HEK293 (cell line): Measurements from ENCODE around the gene TMEM270.

Experiments
- CTCF ChIA-PET: fragments of 350-600 bp; formaldehyde crosslinking; extraction: SDS; loops from one replicate; lab custom pipeline; 2021; ENCODE audit warnings: antibody characterized with exemption; lab: Yijun Ruan, JAX
- POLR2A ChIA-PET: fragments of 300-600 bp; formaldehyde crosslinking; extraction: SDS; loops from one replicate; lab custom pipeline; 2020; ENCODE audit warnings: antibody characterized with exemption, inconsistent platforms; lab: Yijun Ruan, JAX
- H3K27ac ChIP-seq: fragments of 200-500 bp; sonication (Bioruptor generic); 2 replicates; pipeline ENCODE4 v1.5.1; 2014; ENCODE audit warnings: low read depth, low read length, control low read depth, inconsistent platforms; ENCODE audit errors: extremely low read depth
- H3K36me3 ChIP-seq, 2 experiments: fragments of 200-500 bp in 1 of 2; sonication (Bioruptor generic) in 1 of 2; 1 replicate in 1 of 2; 2 replicates in 1 of 2; pipeline ENCODE4 v1.5.1; 2014 to 2017; ENCODE audit warnings: inconsistent platforms in 2 of 2, low read length in 2 of 2; ENCODE audit not compliant: control insufficient read depth in 2 of 2, insufficient read depth in 1 of 2
- H3K4me1 ChIP-seq: fragments of 200-500 bp; sonication (Bioruptor generic); 2 replicates; pipeline ENCODE4 v1.5.1; 2014; ENCODE audit warnings: mild to moderate bottlenecking, low read length, inconsistent platforms; ENCODE audit not compliant: control insufficient read depth, insufficient read depth
- H3K4me3 ChIP-seq: 2 replicates; pipeline ENCODE4 v1.5.1; 2011; ENCODE audit warnings: low read depth, mild to moderate bottlenecking, control low read depth, low read length, moderate library complexity
- H3K9me3 ChIP-seq: fragments of 200-500 bp; sonication (Bioruptor generic); 2 replicates; pipeline ENCODE4 v1.5.1; 2014; ENCODE audit warnings: low read depth, low read length, inconsistent platforms; ENCODE audit not compliant: control insufficient read depth, insufficient read depth
- KLF8 ChIP-seq: fragments of 450-650 bp; formaldehyde crosslinking; IDR thresholded peaks from 2 replicates; pipeline ENCODE4 v1.5.1; 2016; ENCODE audit warnings: missing biosample characterization, missing genetic modification characterization
- SCRT1 ChIP-seq: fragments of 450-650 bp; formaldehyde crosslinking; IDR thresholded peaks from 2 replicates; pipeline ENCODE4 v1.5.1; 2016; ENCODE audit warnings: missing biosample characterization, missing genetic modification characterization, borderline replicate concordance
- TRIM28 ChIP-seq: IDR thresholded peaks from 2 replicates; pipeline ENCODE4 v1.6.1; 2011; ENCODE audit warnings: low read length, control low read depth, borderline replicate concordance
- ZNF10 ChIP-seq: fragments of 450-650 bp; formaldehyde crosslinking; IDR thresholded peaks from 2 replicates; pipeline ENCODE4 v1.5.1; 2017; ENCODE audit warnings: missing biosample characterization, missing genetic modification characterization
- ZNF121 ChIP-seq: fragments of 450-650 bp; formaldehyde crosslinking; IDR thresholded peaks from 2 replicates; pipeline ENCODE4 v1.5.1; 2016; ENCODE audit warnings: missing biosample characterization, missing genetic modification characterization
- ZNF239 ChIP-seq: fragments of 450-650 bp; formaldehyde crosslinking; IDR thresholded peaks from 2 replicates; pipeline ENCODE4 v1.5.1; 2016; ENCODE audit warnings: missing biosample characterization, missing genetic modification characterization
- ZNF266 ChIP-seq: fragments of 450-650 bp; formaldehyde crosslinking; IDR thresholded peaks from 2 replicates; pipeline ENCODE4 v1.5.1; 2016; ENCODE audit warnings: missing biosample characterization, missing genetic modification characterization, low read depth
- ZNF366 ChIP-seq: fragments of 450-650 bp; formaldehyde crosslinking; conservative IDR thresholded peaks from 2 replicates; pipeline ENCODE4 v1.5.1; 2016; ENCODE audit warnings: missing biosample characterization, missing genetic modification characterization
- ZNF544 ChIP-seq: fragments of 450-650 bp; formaldehyde crosslinking; IDR thresholded peaks from 2 replicates; pipeline ENCODE4 v1.5.0; 2017; ENCODE audit warnings: missing biosample characterization, missing genetic modification characterization
- ZNF664 ChIP-seq: fragments of 450-650 bp; formaldehyde crosslinking; IDR thresholded peaks from 2 replicates; pipeline ENCODE4 v1.5.1; 2016; ENCODE audit warnings: missing biosample characterization, missing genetic modification characterization
- ZNF768 ChIP-seq: fragments of 450-650 bp; formaldehyde crosslinking; IDR thresholded peaks from 2 replicates; pipeline ENCODE4 v1.5.1; 2018; ENCODE audit warnings: missing biosample characterization, mild to moderate bottlenecking, missing genetic modification characterization
- ZXDB ChIP-seq: fragments of 450-650 bp; formaldehyde crosslinking; IDR thresholded peaks from 2 replicates; pipeline ENCODE4 v1.5.1; 2016; ENCODE audit warnings: missing biosample characterization, missing genetic modification characterization
- TF ChIP-seq, protein P1 (sequence below): fragments of 450-650 bp; formaldehyde crosslinking; IDR thresholded peaks from 2 replicates; pipeline ENCODE4 v1.5.1; 2016; ENCODE audit warnings: missing biosample characterization, missing genetic modification characterization
- TF ChIP-seq, protein P2 (sequence below): fragments of 450-650 bp; formaldehyde crosslinking; IDR thresholded peaks from 2 replicates; pipeline ENCODE4 v1.5.1; 2016; ENCODE audit warnings: missing biosample characterization, missing genetic modification characterization
- TF ChIP-seq, protein P3 (sequence below): fragments of 450-650 bp; formaldehyde crosslinking; IDR thresholded peaks from 2 replicates; pipeline ENCODE4 v1.5.1; 2016; ENCODE audit warnings: missing biosample characterization, missing genetic modification characterization

Gene TMEM270

DNA sequence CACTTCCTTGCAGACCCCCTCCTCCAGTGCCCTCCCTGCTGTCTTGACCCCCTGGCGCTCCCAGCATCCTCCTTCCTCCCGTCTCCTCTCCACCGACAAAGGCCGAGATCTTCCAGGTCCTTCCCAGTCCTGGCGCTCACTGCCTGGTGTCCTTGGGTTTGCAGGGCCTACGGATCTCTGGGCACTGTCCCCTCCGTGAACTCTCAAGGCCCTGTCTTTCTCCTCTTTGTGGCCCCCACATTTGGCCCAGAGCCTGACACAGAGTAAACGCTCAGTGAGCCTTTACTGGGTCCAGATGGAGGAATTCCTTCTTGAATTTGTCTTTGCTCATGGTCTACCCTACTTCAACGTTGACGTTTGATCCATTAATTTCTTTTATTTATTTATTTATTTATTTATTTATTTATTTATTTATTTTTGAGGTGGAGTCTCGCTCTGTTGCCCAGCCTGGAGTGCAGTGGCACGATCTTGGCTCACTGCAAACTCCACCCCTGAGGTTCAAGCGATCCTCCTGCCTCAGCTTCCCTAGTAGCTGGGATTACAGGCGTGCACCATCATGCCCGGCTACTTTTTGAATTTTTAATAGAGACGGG, 29.7 kb downstream of the TMEM270 start (continued):
- TF ChIP-seq, protein P1, sequence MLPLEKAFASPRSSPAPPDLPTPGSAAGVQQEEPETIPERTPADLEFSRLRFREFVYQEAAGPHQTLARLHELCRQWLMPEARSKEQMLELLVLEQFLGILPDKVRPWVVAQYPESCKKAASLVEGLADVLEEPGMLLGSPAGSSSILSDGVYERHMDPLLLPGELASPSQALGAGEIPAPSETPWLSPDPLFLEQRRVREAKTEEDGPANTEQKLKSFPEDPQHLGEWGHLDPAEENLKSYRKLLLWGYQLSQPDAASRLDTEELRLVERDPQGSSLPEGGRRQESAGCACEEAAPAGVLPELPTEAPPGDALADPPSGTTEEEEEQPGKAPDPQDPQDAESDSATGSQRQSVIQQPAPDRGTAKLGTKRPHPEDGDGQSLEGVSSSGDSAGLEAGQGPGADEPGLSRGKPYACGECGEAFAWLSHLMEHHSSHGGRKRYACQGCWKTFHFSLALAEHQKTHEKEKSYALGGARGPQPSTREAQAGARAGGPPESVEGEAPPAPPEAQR (tag by site-specific recombination), result no peak

DNA sequence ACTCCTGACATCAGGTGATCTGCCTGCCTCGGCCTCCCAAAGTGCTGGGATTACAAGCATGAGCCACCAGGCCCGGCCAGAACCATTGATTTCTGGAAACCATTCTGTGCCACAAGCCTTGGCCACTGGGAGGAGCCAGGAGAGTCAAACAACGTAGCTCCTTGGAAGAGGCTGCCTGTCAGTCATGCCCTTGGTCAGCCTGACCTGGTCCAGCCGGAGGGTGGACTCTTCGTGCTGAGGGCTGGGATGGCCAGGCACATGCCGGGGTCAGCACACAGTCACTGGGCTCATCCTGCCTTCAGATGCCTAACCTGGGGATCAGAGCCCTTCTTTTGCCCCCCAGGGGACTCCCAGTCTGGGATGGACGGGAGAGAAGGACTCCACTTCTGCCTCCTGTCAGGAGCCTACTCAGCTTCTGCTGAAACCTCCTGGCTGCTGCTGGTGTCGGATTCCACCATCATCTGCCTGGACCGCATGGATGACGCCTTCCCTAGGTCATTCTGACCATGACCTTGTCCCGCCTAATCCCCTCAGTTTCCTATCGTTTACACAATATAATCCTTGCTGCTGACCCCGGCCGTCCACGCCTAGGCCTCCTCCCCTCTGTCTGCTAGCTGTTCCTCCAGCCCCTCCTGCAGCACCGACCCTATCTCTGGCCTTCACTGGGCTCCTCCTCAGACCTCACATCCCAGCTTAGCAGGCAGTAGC, 30.4 kb downstream of the TMEM270 start:
- no peaks in the 10 kb centered on the region for H3K9me3 ChIP-seq
- no peak overlapping the region for H3K27ac ChIP-seq
- TF ChIP-seq SCRT1 (tag by site-specific recombination) (no peak), ZNF664 (tag by site-specific recombination) (no peak), ZXDB (no peak)
- CTCF ChIA-PET, result interaction anchor here (0.8 kb wide), 1 partner anchor 11 kb away, joined by 4 read pairs; no protein-coding TSS in a partner anchor
- no peaks in the 10 kb centered on the region for H3K36me3 ChIP-seq
- POLR2A ChIA-PET, result no interaction called here
- no peak overlapping the region for H3K4me3 ChIP-seq
- no peaks in the 10 kb centered on the region for H3K4me1 ChIP-seq

DNA sequence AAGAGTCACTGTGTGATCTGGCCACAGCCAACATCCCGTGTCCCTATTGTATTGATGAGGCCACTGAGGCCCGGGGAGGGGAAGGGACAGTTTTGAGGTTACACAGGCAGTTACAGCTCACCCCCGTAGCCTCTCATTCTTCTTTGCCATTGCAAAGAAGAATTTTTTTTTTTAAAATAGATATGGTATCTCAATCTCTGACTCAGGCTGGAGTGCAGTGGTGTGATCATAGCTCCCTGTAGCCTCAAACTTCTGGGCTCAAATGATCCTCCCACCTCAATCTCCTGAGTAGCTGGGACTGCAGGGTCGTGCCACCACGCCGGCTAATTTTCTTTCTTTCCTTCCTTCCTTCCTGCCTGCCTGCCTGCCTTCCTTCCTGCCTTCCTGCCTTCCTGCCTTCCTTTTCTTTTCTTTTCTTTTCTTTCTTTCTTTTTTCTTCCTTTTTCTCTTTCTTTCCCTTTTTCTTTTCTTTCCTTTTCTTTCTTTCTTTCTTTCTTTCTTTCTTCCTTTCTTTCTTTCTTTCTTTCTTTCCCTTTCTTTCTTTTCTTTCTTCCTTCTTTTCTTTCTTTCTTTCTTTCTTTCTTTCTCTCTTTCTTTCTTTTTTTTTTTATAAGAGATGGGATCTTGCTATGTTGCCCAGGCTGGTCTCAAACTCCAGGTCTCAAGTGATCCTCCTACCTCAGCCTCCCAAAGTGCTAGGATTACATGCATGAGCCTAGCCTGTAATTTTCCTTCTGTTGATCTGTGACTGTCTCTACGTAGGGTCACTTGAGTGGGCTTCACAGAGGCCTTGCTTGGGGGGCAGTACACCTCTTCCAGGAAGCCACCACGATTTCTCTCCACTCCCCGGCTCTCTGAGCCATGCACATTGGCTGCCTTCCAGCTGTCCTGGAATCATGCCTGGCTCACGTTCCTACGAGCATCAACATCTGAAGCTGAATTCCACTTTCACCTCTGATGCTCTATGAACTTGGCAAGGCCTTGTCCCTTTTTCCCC, 31.3 kb downstream of the TMEM270 start:
- H3K27ac ChIP-seq, result no peak overlapping the region
- H3K9me3 ChIP-seq, result no peaks in the 10 kb centered on the region
- no peaks in the 10 kb centered on the region for H3K36me3 ChIP-seq
- TF ChIP-seq ZNF768 (tag by site-specific recombination), result no peak
- no peak for TF ChIP-seq ZNF10 (tag by site-specific recombination)
- no peak for TF ChIP-seq ZNF239 (tag by site-specific recombination)
- no peak for TF ChIP-seq KLF8 (tag by site-specific recombination)
- TF ChIP-seq TRIM28, result no peak
- peak; percentile 90 for TF ChIP-seq ZNF121
- TF ChIP-seq ZXDB, result no peak
- no peak for TF ChIP-seq ZNF266 (tag by site-specific recombination)
- TF ChIP-seq, protein P2, sequence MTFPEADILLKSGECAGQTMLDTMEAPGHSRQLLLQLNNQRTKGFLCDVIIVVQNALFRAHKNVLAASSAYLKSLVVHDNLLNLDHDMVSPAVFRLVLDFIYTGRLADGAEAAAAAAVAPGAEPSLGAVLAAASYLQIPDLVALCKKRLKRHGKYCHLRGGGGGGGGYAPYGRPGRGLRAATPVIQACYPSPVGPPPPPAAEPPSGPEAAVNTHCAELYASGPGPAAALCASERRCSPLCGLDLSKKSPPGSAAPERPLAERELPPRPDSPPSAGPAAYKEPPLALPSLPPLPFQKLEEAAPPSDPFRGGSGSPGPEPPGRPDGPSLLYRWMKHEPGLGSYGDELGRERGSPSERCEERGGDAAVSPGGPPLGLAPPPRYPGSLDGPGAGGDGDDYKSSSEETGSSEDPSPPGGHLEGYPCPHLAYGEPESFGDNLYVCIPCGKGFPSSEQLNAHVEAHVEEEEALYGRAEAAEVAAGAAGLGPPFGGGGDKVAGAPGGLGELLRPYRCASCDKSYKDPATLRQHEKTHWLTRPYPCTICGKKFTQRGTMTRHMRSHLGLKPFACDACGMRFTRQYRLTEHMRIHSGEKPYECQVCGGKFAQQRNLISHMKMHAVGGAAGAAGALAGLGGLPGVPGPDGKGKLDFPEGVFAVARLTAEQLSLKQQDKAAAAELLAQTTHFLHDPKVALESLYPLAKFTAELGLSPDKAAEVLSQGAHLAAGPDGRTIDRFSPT (tag by site-specific recombination), result no peak
- TF ChIP-seq, protein P3, sequence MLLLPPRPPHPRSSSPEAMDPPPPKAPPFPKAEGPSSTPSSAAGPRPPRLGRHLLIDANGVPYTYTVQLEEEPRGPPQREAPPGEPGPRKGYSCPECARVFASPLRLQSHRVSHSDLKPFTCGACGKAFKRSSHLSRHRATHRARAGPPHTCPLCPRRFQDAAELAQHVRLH (tag by site-specific recombination), result 0 out of 2 replicates have a peak, but pooled peaks have one; percentile 53
- no peak for TF ChIP-seq ZNF544
- TF ChIP-seq ZNF366, result peak; percentile 89
- CTCF ChIA-PET, result interaction anchor here (0.8 kb wide), 2 partner anchors 10 to 135 kb away, joined by 3 to 4 read pairs; no protein-coding TSS in a partner anchor
- H3K4me3 ChIP-seq, result no peak overlapping the region
- H3K4me1 ChIP-seq, result no peaks in the 10 kb centered on the region
- POLR2A ChIA-PET, result no interaction called here
